Upper lobe of left lung (tissue), 6 donors: ENCODE results near the gene IRF4. TPM values are rescaled to one million over a fixed set of nuclear protein-coding genes. Genes with fewer than 3 reads are reported as not detected.

Experiments used
- ATAC-seq, 2 donors: fragments of 200-7000 bp; cut with Tn5 transposase; one replicate each; pipeline ENCODE4 v1.9.1; 2022; ENCODE audit warnings: mild to moderate bottlenecking in 2 of 2, moderate library complexity in 2 of 2; ENCODE audit not compliant: low FRiP score in 2 of 2
- DNase-seq, 2 donors: peaks; one replicate each; pipeline ENCODE4 v3.0.0-alpha.2; 2019 to 2020
- H3K27ac ChIP-seq, 4 donors: fragments of 200-600 bp; sonication (generic); one replicate each; pipeline ENCODE4 v1.5.1; 2016 to 2019
- H3K27me3 ChIP-seq, 4 donors: fragments of 200-600 bp; sonication (generic); one replicate each; pipeline ENCODE4 v1.5.1; 2017 to 2019
- H3K36me3 ChIP-seq, 4 donors: fragments of 200-600 bp; sonication (generic); one replicate each; pipeline ENCODE4 v1.5.1; 2016 to 2019
- H3K4me1 ChIP-seq, 4 donors: fragments of 200-600 bp; sonication (generic); one replicate each; pipeline ENCODE4 v1.5.1; 2018 to 2019
- H3K4me3 ChIP-seq, 4 donors: fragments of 200-600 bp; sonication (generic); one replicate each; pipeline ENCODE4 v1.5.1; 2017 to 2019; ENCODE audit warnings: mild to moderate bottlenecking in 2 of 4, moderate library complexity in 1 of 4
- H3K9me3 ChIP-seq, 4 donors: fragments of 200-600 bp; sonication (generic); one replicate each; pipeline ENCODE4 v1.5.1; 2018 to 2019
- CTCF ChIP-seq, 6 experiments: fragments of 450-650 bp in 4 of 6; fragments of 200-600 bp in 2 of 6; sonication (generic) in 2 of 6; IDR thresholded peaks; one replicate each; pipeline ENCODE4 v1.5.1; 2016 to 2019; ENCODE audit warnings: antibody characterized with exemption in 6 of 6
- EP300 ChIP-seq, 4 donors: sonication (generic); formaldehyde crosslinking; IDR thresholded peaks; one replicate each; pipeline ENCODE4 v1.5.1; 2017; ENCODE audit warnings: antibody characterized with exemption in 4 of 4, control low read depth in 2 of 4
- POLR2A ChIP-seq, 4 donors: fragments of 450-650 bp; IDR thresholded peaks; one replicate each; pipeline ENCODE4 v1.5.1; 2016 to 2017; ENCODE audit warnings: antibody characterized with exemption in 4 of 4, mild to moderate bottlenecking in 2 of 4
- POLR2AphosphoS5 ChIP-seq, 2 donors: sonication (generic); formaldehyde crosslinking; IDR thresholded peaks; one replicate each; pipeline ENCODE4 v1.5.1; 2017; ENCODE audit warnings: antibody characterized with exemption in 2 of 2
- WGBS, 2 donors: methylation state at CpG; one replicate each; pipeline ENCODE4 v1.1.5; 2017 to 2018; 5-methylcytosine and 5-hydroxymethylcytosine counted together
- total RNA-seq, 6 donors: library from RNA; depleted of rRNA in 4 of 6; stranded (reverse); fragments of >200 nt in 4 of 6; gene quantifications; one replicate each; pipeline versions ENCODE4 v1.1.0 to v1.2.1, GENCODE V29; 2016 to 2021
- donor health status: DM: no; HTN: no; CAD: no; lungs with moderate emphysema.
- donor health status: DM: no; HTN: yes; CAD: no; lungs with severe emphysema.

IRF4 gene
- total RNA-seq, 6 donors from 2014 or later: 1.6 to 10.5 (median 5.9) TPM

- Histone ChIP-seq H3K36me3 (no peaks in the 10 kb centered on the region), H3K9me3 (no peaks in the 10 kb centered on the region), H3K4me3 (no peak overlapping the region), H3K4me1 (peaks cover 3 to 15% (median 8%) of the 10 kb centered on the region in 4 donors), H3K27ac (no peak overlapping the region), H3K27me3 (no peaks in the 10 kb centered on the region)
- 85 to 86% methylated on average over 24 of the region's 24 CpGs for WGBS, 2 donors
- no peak for DNase-seq
- no peak for TF ChIP-seq EP300 (IDR thresholded peaks at IDR 0.05)
- TF ChIP-seq POLR2AphosphoS5 (IDR thresholded peaks at IDR 0.05): no peak
- no peak for TF ChIP-seq POLR2A (IDR thresholded peaks at IDR 0.05)
- no peak for TF ChIP-seq CTCF (IDR thresholded peaks at IDR 0.05)
- no peak for ATAC-seq
These were observed 13.2 kb upstream of the IRF4 start for GRCh38 chr6:378090-378957.

GRCh38 chr6:378958-379409 is 12.6 kb upstream of the IRF4 start:
- Histone ChIP-seq H3K4me3 (no peak overlapping the region), H3K27me3 (no peaks in the 10 kb centered on the region), H3K9me3 (no peaks in the 10 kb centered on the region), H3K27ac (no peak overlapping the region), H3K4me1 (peaks cover 2 to 9% (median 2%) of the 10 kb centered on the region in 4 donors), H3K36me3 (no peaks in the 10 kb centered on the region)
- WGBS, 2 donors: 81 to 82% methylated on average over 11 of the region's 11 CpGs
- DNase-seq: no peak
- TF ChIP-seq CTCF (IDR thresholded peaks at IDR 0.05) (no peak), POLR2A (IDR thresholded peaks at IDR 0.05) (no peak), POLR2AphosphoS5 (IDR thresholded peaks at IDR 0.05) (no peak), EP300 (IDR thresholded peaks at IDR 0.05) (no peak)
- ATAC-seq: peak; percentile 1 to 5

- Histone ChIP-seq H3K4me1 (peaks cover 0 to 3% (median 0%) of the 10 kb centered on the region in 4 donors), H3K9me3 (no peaks in the 10 kb centered on the region), H3K4me3 (no peak overlapping the region), H3K36me3 (no peaks in the 10 kb centered on the region), H3K27ac (no peak overlapping the region), H3K27me3 (no peaks in the 10 kb centered on the region)
- 77 to 83% methylated on average over 28 of the region's 28 CpGs for WGBS, 2 donors
- DNase-seq (peak in 1 of 2 donors; percentile 86), ATAC-seq (peak; percentile 18 to 38)
- TF ChIP-seq EP300 (IDR thresholded peaks at IDR 0.05) (no peak), CTCF (IDR thresholded peaks at IDR 0.05) (no peak), POLR2AphosphoS5 (IDR thresholded peaks at IDR 0.05) (no peak), POLR2A (IDR thresholded peaks at IDR 0.05) (no peak)
These were observed 12.0 kb upstream of the IRF4 start for GRCh38 chr6:379410-380181.

- ATAC-seq (no peak), DNase-seq (peak in 1 of 2 donors; percentile 85)
- Histone ChIP-seq H3K36me3 (no peaks in the 10 kb centered on the region), H3K4me1 (no peaks in the 10 kb centered on the region), H3K27ac (no peak overlapping the region), H3K4me3 (no peak overlapping the region), H3K9me3 (no peaks in the 10 kb centered on the region), H3K27me3 (no peaks in the 10 kb centered on the region)
- WGBS, 2 donors: 83 to 89% methylated on average over 26 of the region's 26 CpGs
- no peak for TF ChIP-seq CTCF (IDR thresholded peaks at IDR 0.05)
- TF ChIP-seq POLR2AphosphoS5 (IDR thresholded peaks at IDR 0.05): no peak
- TF ChIP-seq EP300 (IDR thresholded peaks at IDR 0.05): no peak
- no peak for TF ChIP-seq POLR2A (IDR thresholded peaks at IDR 0.05)
These were observed 11.0 kb upstream of the IRF4 start for GRCh38 chr6:380234-381218.
